Measurements from ENCODE around the gene NOP10.

DNA sequence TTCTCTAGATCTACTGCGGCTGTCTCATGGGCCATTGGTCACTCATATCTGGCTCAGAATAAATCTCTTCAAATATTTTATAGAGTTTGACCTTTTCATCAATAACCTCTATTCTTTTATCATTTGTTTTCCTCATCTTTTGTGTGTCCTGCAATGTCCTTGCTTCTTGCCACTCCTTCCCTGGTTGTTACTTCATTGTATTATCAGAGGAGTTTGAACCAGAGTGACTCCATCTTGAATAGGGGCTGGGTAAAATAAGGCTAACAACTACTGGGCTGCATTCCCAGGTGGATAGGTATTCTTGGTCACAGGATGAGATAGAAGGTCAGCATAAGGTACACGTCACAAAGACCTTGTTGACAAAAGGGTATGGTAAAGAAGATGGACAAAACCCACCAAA, 33.9 kb upstream of the NOP10 start:
- TF ChIP-seq ZNF670 (CRISPR knock-in tag; IDR thresholded peaks at IDR 0.05; ENCODE audit: borderline replicate concordance) = no peak
- TF ChIP-seq, protein P1, sequence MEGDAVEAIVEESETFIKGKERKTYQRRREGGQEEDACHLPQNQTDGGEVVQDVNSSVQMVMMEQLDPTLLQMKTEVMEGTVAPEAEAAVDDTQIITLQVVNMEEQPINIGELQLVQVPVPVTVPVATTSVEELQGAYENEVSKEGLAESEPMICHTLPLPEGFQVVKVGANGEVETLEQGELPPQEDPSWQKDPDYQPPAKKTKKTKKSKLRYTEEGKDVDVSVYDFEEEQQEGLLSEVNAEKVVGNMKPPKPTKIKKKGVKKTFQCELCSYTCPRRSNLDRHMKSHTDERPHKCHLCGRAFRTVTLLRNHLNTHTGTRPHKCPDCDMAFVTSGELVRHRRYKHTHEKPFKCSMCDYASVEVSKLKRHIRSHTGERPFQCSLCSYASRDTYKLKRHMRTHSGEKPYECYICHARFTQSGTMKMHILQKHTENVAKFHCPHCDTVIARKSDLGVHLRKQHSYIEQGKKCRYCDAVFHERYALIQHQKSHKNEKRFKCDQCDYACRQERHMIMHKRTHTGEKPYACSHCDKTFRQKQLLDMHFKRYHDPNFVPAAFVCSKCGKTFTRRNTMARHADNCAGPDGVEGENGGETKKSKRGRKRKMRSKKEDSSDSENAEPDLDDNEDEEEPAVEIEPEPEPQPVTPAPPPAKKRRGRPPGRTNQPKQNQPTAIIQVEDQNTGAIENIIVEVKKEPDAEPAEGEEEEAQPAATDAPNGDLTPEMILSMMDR (CRISPR knock-in tag; IDR thresholded peaks at IDR 0.05) = no peak
- TF ChIP-seq TARDBP (CRISPR knock-in tag; IDR thresholded peaks at IDR 0.05) = no peak
- TF ChIP-seq AKAP8 (CRISPR knock-in tag; IDR thresholded peaks at IDR 0.05) = no peak
- TF ChIP-seq, protein P2, sequence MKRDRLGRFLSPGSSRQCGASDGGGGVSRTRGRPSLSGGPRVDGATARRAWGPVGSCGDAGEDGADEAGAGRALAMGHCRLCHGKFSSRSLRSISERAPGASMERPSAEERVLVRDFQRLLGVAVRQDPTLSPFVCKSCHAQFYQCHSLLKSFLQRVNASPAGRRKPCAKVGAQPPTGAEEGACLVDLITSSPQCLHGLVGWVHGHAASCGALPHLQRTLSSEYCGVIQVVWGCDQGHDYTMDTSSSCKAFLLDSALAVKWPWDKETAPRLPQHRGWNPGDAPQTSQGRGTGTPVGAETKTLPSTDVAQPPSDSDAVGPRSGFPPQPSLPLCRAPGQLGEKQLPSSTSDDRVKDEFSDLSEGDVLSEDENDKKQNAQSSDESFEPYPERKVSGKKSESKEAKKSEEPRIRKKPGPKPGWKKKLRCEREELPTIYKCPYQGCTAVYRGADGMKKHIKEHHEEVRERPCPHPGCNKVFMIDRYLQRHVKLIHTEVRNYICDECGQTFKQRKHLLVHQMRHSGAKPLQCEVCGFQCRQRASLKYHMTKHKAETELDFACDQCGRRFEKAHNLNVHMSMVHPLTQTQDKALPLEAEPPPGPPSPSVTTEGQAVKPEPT (CRISPR knock-in tag; IDR thresholded peaks at IDR 0.05; ENCODE audit: low read depth) = no peak
- no peak for TF ChIP-seq CREM (IDR thresholded peaks at IDR 0.05)
- TF ChIP-seq CREM (CRISPR knock-in tag; IDR thresholded peaks at IDR 0.05) = no peak
- TF ChIP-seq GABPA (IDR thresholded peaks at IDR 0.05; ENCODE audit: low read depth, low read length) = no peak
- TF ChIP-seq GABPA (CRISPR knock-in tag; IDR thresholded peaks at IDR 0.05; ENCODE audit: low read depth) = no peak
- no peak for TF ChIP-seq FOXM1 (CRISPR knock-in tag; IDR thresholded peaks at IDR 0.05)
- TF ChIP-seq ARHGAP35 (CRISPR knock-in tag; IDR thresholded peaks at IDR 0.05; ENCODE audit: borderline replicate concordance) = no peak
- TF ChIP-seq MAZ (IDR thresholded peaks at IDR 0.05; ENCODE audit: borderline replicate concordance, low read depth, low read length) = no peak
- TF ChIP-seq MAZ (CRISPR knock-in tag; IDR thresholded peaks at IDR 0.05; ENCODE audit: low read depth) = no peak
- no peak for TF ChIP-seq POLR2A (IDR thresholded peaks at IDR 0.05; ENCODE audit: insufficient read depth in 1 of 2, low read depth in 2 of 2, low read length in 2 of 2)
